GM21737 (cell line): Measurements from ENCODE around the gene CPAMD8.
"Not testable (repeated sequence)": the region's sequence is repeated elsewhere in the genome, so short reads cannot be mapped to it uniquely, and the experiment has no call there.

Experiments used
- ATAC-seq: cut with Tn5 transposase; IDR thresholded peaks from one replicate; pipeline ENCODE4 v1.9.1; 2021; ENCODE audit warnings: mild to moderate bottlenecking, moderate library complexity; ENCODE audit not compliant: unreplicated experiment

Gene CPAMD8

DNA sequence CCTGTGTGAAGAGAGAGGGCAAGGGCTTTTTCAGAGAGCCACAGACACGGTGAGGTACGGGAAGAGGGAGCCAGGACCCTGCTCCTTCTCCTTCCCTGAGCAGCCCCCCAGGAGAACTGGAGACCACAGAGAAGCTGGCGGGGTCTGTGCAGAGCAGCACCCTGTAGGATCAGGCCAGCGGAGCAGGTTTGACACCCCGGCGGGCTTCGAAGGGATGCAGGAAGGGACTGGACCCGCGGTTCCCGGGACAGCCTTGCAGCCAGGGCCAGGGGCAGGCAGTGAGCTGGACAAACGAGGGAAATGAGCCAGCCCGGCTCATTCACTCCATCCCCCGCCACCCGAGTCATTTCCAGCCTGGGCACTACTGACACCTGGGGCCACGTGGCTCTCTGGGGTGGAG is 22.2 kb downstream of the CPAMD8 start:
- ATAC-seq = no peak

DNA sequence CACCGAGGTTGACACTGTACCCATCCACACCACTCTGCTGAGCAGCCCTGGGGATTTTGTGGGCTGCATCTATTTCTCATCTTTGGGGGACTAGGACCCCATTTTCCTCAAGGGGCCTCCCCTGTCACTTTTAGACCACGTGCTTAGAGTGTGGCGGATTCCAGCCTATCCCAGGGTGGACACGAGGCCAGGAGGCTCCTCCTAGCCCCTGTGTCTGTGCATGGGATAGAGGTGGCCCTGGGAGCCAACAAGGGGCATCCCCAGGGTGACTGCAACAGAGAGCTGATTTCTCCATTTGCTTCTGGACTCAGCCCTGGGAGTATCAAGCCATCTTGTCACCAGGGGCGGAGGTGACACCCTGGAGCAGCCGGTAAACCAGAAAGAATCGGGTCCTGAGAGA is 24.2 kb downstream of the CPAMD8 start:
- no peak for ATAC-seq

- ATAC-seq = no peak
Measured at GRCh38 chr19:17001603-17002183, 24.9 kb downstream of the CPAMD8 start.

GRCh38 chr19:16998635-16999194 is 27.9 kb downstream of the CPAMD8 start:
- no peak for ATAC-seq

GRCh38 chr19:16996838-16997490 is 29.6 kb downstream of the CPAMD8 start:
- not testable (repeated sequence) for ATAC-seq

GRCh38 chr19:16988661-16989060 is 37.9 kb downstream of the CPAMD8 start:
- no peak for ATAC-seq

DNA sequence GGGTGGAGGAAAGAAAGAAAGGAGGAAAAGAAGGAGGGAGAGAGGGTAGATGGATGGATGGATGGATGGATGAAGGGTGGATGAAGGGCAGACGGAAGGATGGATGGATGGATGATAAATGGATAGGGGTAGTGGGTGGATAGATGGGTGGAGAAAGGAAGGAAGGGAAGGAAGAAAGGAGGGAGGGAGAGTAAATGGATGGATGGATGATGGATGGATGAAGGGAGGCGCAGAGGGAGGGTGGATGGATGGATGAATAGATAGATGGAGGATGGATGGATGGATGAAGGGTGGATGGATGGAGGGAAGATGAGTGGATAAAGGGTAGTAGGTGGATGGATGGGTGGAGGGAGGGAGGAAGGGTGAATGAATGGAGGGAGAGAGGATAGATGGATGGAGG is 41.2 kb downstream of the CPAMD8 start:
- no peak for ATAC-seq

GRCh38 chr19:16982586-16982985 is 44.0 kb downstream of the CPAMD8 start:
- not testable (repeated sequence) for ATAC-seq

GRCh38 chr19:16978839-16979802 is 47.5 kb downstream of the CPAMD8 start:
- no peak for ATAC-seq

DNA sequence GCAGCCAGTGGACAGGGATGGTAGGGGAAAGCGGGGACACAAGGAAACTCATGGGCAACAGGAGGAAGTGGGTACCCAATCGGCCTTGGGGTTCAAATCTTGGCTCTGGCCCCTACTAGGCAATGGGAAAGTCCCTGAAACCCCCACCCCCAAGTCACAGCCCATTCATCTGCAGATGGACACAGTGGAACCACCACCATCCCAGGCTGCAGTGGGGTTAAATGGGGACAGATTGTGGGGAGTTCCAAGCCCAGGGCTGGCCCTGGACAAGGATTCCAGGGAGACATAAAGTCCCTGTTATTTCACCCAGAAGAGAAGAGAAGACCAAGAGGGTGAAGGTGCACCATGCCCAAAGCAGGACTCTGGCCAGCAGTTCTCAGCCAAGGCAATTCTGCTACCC is 48.5 kb downstream of the CPAMD8 start:
- no peak for ATAC-seq

DNA sequence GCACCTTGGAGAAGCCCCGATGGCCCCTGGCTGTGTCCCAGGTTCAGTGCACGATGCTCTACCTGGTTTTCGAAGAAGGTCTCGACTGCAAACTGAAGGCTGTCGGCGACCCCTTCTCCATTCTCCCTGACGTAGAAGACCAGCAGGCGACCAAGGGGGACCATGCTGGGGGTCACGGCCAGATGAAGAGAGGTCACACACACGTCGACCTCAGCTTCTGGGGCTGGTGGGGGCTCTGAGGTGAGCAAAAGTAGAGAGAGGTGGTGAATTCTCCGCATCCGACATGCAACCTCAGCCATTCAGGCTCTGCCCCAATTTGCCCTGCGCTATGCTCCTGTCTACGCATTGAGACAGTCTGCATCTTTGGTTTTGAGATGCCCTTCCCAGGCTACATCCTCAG is 49.3 kb downstream of the CPAMD8 start:
- ATAC-seq = no peak

- ATAC-seq = no peak
Measured at GRCh38 chr19:16976446-16976845, 50.2 kb downstream of the CPAMD8 start.

GRCh38 chr19:16970821-16971220 is 55.8 kb downstream of the CPAMD8 start:
- no peak for ATAC-seq

DNA sequence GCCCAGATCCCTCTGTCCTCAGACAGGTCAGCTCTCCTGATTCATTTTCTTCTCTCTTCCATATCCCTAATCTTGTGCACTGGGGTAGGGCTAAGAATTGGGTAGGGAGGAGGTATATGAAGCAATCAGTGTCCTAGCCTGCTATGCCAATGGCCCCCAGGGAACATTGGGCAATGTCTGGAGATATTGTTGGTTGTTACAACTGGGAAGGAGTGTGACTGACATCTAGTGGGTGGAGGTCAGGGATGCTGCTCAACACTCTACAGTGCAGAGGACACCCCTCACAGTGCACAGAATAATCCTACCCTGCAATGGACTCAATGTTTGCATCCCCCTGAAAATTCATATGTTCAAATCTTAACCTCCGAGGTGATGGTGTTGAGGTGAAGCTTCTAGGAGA is 57.5 kb downstream of the CPAMD8 start:
- no peak for ATAC-seq

DNA sequence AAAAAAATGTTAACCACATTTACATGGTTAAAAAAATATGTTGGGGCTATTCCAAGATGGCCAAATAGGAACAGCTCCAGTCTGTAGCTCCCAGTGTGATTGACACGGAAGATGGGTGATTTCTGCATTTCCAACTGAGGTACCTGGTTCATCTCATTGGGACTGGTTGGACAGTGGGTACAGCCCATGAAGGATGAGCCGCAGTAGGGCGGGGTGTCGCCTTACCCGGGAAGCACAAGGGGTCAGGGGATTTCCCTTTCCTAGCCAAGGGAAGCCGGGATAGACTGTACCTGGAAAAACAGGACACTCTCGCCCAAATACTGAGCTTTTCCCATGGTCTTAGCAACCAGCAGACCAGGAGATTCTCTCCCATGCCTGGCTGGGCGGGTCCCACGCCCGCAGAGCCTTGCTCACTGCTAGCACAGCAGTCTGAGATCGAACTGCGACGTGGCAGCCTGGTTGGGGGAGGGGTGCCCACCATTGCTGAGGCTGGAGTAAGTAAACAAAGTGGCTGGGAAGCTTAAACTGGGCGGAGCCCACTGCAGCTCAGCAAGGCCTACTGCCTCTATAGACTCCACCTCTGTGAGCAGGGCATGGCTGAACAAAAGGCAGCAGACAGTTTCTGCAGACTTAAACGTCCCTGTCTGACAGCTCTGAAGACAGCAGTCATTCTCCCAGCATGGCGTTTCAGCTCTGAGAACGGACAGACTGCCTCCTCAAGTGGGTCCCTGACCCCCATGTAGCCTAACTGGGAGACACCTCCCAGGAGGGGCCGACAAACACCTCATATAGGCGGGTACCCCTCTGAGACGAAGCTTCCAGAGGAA is 65.4 kb downstream of the CPAMD8 start:
- not testable (repeated sequence) for ATAC-seq

DNA sequence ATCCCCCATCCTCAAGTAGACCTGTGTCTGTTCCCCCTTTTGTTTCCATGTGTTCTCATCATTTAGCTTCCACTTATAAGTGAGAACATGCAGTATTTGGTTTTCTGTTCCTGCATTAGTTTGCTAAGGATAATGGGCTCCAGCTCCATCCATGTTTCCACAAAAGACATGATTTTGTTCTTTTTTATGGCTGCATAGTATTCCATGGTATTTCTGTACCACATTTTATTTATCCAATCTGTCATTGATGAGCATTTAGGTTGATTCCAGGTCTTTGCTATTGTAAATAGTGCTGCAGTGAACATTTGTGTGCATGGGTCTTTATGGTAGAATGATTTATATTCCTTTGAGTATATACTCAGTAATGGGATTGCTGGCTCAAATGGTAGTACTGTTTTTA is 68.3 kb downstream of the CPAMD8 start:
- not testable (repeated sequence) for ATAC-seq

GRCh38 chr19:16957855-16958254 is 68.8 kb downstream of the CPAMD8 start:
- no peak for ATAC-seq

GRCh38 chr19:16957151-16957701 is 69.4 kb downstream of the CPAMD8 start:
- no peak for ATAC-seq

DNA sequence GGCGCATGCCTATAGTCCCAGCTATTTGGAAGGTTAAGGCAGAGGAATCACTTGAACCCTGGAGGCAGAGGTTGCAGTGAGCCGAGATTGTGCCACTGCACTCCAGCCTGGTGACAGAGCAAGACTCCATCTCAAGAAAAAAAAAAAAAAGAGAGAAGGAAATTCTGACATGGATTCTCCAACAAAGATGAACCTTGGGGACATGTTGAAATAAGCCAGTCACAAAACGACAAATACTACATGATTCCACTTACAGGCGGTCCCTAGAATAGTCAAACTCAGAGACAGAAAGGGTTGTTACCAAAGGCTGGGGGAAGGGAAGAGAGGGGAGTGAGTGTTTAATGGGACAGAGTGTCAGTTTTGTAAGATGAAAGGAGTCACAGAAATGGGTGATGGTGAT is 71.4 kb downstream of the CPAMD8 start:
- ATAC-seq = no peak

GRCh38 chr19:16952046-16952445 is 74.6 kb downstream of the CPAMD8 start:
- ATAC-seq = no peak
